Sigmoid colon (tissue), 4 donors: ENCODE results near the gene ACAA1.

Source experiments
- EP300 ChIP-seq, 4 donors: sonication (generic); formaldehyde crosslinking; IDR thresholded peaks; one replicate each; pipeline ENCODE4 v1.6.1; 2017; ENCODE audit warnings: antibody characterized with exemption in 4 of 4
- POLR2A ChIP-seq, 2 donors: fragments of 450-650 bp; IDR thresholded peaks; one replicate each; pipeline ENCODE4 v1.6.1; 2016; ENCODE audit warnings: antibody characterized with exemption in 2 of 2, mild to moderate bottlenecking in 2 of 2, moderate library complexity in 2 of 2
- TF ChIP-seq, protein P1 (sequence below), 4 experiments: fragments of 450-650 bp in 3 of 4; fragments of 200-600 bp in 1 of 4; IDR thresholded peaks; one replicate each; pipeline ENCODE4 v1.5.1; 2016 to 2019; ENCODE audit warnings: antibody characterized with exemption in 4 of 4, mild to moderate bottlenecking in 3 of 4, moderate library complexity in 2 of 4

DNA sequence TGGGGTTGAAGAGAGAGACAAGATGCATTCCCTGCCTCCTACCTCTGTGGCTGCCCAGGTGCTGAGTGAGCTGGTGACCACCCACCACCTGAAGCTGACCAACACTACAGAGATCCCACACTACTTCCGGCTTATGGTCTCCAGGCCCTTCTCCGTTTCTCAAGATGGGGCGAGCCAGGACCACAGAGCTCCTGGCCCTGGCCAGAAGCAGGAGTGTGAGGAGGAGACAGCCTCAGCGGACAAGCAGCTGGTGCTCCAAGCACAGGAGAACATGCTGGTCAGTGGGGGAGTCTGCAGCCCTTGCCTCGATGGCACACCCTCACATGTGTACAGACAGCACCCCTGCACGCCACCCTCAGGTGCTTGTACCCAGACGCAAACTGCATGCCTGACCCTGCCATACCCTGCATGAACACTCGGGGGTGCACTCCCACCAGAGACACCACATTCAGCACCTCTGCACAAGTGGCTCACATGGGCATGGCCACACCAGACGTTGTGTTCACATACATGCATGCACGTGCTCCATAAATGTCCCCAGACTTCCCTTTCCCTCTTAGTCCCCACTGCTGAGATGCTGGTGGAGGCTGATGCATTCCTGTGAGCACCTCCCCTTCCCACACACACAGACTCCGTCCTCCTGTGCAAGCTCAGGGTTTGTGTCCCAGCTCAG is 19.0 kb downstream of the ACAA1 start:
- TF ChIP-seq, protein P1, sequence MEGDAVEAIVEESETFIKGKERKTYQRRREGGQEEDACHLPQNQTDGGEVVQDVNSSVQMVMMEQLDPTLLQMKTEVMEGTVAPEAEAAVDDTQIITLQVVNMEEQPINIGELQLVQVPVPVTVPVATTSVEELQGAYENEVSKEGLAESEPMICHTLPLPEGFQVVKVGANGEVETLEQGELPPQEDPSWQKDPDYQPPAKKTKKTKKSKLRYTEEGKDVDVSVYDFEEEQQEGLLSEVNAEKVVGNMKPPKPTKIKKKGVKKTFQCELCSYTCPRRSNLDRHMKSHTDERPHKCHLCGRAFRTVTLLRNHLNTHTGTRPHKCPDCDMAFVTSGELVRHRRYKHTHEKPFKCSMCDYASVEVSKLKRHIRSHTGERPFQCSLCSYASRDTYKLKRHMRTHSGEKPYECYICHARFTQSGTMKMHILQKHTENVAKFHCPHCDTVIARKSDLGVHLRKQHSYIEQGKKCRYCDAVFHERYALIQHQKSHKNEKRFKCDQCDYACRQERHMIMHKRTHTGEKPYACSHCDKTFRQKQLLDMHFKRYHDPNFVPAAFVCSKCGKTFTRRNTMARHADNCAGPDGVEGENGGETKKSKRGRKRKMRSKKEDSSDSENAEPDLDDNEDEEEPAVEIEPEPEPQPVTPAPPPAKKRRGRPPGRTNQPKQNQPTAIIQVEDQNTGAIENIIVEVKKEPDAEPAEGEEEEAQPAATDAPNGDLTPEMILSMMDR (IDR thresholded peaks at IDR 0.05): peak; percentile 27 to 60 (median 54)
- TF ChIP-seq POLR2A (IDR thresholded peaks at IDR 0.05) (no peak), EP300 (IDR thresholded peaks at IDR 0.05) (no peak)
